D341Med (cell line): ENCODE results near the gene S100A10.

Source experiments
- DNase-seq: peaks from one replicate; pipeline ENCODE4 v3.0.0; 2012; ENCODE audit warnings: low spot score

The S100A10 gene

GRCh38 chr1:151988405-151988923 is 5.2 kb downstream of the S100A10 start:
- no peak for DNase-seq

DNA sequence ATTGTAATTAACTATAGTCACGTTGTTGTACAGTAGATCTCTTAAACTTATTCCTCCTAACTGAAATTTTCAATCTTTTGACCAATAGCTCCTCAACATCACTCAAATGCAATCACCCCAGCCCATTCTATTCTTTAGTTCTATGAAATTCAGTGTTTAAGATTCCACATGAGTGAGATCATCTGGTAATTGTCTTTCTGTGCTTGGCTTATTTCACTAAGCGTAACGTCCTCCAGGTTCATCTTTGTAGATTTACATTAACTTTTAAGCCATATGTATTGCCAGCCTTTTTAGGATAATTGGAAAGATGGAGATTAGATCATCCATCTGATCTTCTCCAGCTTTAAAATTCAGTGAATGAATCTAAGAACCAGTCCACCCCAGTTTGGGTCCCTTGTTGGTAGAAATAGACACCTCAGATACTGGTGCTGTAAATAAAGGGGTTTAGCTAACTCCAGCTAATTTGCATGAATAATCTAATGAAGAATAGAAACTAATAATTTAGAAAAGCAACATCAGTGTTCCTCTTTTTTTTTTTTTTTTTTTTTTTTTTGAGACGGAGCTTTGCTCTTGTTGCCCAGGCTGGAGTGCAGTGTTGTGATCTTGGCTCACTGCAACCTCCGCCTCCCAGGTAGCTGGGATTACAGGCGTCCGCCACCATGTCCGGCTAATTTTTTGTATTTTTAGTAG is 7.0 kb downstream of the S100A10 start:
- DNase-seq = no peak

- DNase-seq = no peak
These were observed 7.9 kb downstream of the S100A10 start for GRCh38 chr1:151985768-151986167.

GRCh38 chr1:151985270-151985669 is 8.4 kb downstream of the S100A10 start:
- no peak for DNase-seq

DNA sequence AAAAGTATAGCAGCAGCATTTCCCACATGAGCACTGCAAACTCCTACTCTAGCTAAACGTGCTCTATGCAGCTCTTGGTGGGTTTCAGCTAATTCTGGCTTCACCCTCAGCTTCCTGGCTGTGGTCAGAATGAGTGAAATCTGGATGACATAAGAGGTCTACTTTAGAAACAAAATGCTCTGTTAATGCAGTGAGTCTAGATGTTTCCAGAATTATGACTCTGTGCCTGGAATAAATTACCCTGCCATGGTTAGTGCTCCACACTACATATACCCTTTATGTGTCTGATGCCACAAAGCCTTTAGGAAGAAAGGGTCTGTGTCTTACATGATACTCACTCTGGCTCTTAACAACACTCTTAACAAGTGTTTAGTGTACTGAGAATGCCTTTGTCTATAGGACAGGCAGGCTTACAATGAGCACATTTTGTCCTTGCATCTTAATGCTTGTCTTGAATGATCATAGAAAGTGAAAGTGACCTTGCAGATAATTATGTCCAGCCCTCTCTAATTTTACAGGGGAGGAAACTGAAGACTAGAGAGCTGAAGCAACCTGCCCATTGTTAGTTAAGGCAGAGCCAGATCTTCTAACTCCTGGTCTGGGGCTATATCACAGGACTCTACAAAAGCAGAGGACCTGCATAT is 9.2 kb downstream of the S100A10 start:
- DNase-seq = no peak

DNA sequence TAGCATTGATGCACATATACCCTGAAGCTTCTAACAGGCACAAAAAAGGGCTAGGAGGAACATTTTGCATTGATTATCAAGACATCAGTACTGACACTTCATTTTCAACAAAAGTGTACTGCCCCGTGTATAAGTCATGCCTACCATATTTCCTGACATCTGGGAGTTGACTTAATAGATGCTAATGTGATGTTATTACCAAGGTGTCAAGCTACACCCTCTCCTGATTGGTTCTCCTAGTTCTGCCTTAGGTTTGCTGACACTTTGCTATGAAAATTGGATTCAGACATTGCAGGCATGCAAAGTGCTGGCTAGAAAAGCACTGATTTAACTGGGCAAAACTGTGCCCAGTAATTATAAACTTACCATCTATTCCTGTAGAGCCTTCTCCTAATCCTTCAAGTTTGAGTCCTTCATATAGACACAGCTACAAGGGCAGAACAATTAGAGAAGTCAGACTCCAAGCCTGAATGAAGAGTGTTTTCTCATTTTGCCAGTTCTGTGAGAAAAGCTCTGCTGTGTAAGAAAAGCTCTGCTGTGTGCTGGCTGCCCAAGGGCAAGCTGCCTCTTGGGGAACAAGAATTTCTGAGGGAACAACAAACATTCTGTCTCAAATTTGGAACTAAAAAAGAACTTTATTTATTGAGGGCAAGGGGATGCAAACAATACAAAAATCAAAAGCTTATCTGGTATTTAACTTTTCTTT is 11.2 kb downstream of the S100A10 start:
- DNase-seq = no peak

- DNase-seq = no peak
These were observed 12.5 kb downstream of the S100A10 start for GRCh38 chr1:151981178-151981525.

GRCh38 chr1:151980287-151981177 is 13.1 kb downstream of the S100A10 start:
- no peak for DNase-seq

- no peak for DNase-seq
These were observed 14.7 kb downstream of the S100A10 start for GRCh38 chr1:151978922-151979321.

- DNase-seq = no peak
These were observed 15.9 kb downstream of the S100A10 start for GRCh38 chr1:151977662-151978230.

DNA sequence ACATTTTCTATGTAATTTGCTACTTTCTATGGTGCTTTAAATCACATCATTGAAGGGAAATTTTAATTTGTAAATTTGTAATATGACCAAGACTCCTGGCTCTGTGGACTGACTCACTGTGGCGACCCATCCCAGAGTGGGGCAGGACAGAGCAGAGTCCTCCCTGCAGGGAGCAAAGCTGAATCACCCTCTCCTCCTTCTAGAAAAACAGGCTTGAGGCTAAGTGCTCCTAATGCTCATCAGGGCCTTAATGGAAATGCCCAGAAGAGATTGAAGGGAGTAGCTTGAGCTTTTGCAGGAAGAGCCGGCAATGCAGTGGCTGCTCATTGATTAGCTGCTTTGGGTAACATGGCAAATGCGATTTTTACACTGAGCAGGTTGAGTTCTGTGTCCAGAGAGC is 16.8 kb downstream of the S100A10 start:
- DNase-seq = no peak

DNA sequence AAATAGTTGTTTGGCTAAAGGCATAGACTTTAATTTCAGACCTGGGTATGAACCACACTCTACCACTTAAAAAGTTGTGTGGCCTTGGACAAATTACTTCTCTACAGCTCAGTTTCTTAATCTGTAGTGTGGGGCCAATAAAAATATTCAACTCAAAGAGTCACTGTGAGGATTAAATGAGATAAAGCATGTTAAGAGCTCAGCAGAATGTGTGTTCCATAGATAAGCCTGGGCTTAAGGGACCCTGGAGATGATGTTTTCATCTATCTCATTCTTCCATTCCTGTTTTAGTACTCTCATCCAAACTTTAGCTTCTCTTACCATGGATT is 17.7 kb downstream of the S100A10 start:
- no peak for DNase-seq

- no peak for DNase-seq
These were observed 18.2 kb downstream of the S100A10 start for GRCh38 chr1:151975311-151976014.

DNA sequence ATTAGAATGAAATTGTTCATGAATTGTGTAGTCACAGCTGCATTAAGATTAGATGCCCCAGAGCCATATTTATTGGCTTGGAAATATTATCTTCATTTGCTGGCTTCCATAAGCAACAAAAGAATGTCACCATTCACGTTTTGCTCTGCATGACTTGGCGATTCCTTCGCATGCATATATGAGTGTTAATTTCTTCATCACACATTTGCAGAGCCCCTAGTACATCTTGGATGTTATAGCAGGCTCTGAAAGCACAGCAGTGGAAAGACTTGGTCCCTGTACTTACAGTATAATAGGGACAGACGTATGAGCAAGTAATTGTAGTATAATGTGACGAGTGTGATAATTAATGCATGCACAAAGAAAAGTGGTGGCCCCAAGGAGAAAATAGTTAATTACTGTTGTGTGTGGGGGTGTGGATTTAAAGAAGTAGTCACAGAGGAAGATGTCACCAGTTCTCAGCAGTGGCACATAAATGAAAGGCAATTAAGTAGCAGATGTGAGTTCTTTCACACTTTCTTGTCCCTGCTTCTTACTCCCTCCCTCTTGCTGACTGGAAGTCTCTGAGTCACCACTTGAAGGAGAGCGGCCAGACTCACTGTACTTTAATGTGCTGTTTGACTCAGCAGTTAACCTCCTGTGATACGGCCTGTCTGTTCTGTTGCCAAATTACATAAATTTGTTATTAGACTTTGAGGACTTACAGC is 21.0 kb downstream of the S100A10 start:
- no peak for DNase-seq

- no peak for DNase-seq
These were observed 23.0 kb downstream of the S100A10 start for GRCh38 chr1:151970626-151971025.

DNA sequence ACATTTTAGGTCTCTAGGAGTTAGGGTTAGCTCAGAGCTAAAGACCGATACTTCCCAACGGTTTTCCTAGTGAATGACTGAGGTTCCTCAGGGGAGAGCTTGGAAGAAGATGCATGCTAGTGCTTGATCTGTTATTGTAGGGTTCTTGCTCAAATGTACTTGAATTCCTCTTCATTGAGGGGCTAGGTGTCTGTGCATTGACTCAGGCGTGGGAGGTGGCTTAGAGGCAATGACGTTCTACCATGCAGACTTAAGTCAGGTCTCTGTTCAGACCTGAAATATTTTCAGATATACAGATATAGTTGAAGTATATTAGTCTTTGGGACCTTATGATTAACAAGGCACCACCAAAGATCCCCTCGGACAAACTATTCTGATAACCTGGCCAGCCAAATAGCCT is 23.5 kb downstream of the S100A10 start:
- DNase-seq = no peak

- no peak for DNase-seq
These were observed 24.8 kb downstream of the S100A10 start for GRCh38 chr1:151968791-151969399.

GRCh38 chr1:151968058-151968457 is 25.6 kb downstream of the S100A10 start:
- DNase-seq = peak; percentile 56

DNA sequence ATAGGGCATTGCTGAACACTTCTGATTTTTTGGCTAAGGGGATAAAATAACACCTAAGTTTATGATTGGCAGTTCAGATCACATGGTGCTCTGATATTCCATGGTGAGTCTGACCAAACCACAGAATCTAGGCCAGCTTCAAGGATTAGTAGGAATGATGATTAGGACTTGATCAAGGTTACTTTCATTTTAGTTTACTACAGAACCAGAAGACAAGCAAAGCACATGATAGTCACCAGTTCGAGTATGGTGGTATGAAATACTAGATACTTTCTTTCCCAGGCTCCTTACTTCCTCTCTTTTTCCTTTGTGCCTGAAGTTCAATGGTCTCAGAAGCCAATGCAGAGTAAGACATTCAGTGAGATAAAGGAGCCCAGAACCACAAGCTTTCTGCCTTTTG is 26.6 kb downstream of the S100A10 start:
- no peak for DNase-seq

- DNase-seq = no peak
These were observed 27.6 kb downstream of the S100A10 start for GRCh38 chr1:151966061-151966460.
